ENCODE measurements around the gene CDH4. TPM values are rescaled to one million over a fixed set of nuclear protein-coding genes. Genes with fewer than 3 reads are reported as not detected.

CDH4 gene
- total RNA-seq, 1 experiment from 2014 or later: not detected

DNA sequence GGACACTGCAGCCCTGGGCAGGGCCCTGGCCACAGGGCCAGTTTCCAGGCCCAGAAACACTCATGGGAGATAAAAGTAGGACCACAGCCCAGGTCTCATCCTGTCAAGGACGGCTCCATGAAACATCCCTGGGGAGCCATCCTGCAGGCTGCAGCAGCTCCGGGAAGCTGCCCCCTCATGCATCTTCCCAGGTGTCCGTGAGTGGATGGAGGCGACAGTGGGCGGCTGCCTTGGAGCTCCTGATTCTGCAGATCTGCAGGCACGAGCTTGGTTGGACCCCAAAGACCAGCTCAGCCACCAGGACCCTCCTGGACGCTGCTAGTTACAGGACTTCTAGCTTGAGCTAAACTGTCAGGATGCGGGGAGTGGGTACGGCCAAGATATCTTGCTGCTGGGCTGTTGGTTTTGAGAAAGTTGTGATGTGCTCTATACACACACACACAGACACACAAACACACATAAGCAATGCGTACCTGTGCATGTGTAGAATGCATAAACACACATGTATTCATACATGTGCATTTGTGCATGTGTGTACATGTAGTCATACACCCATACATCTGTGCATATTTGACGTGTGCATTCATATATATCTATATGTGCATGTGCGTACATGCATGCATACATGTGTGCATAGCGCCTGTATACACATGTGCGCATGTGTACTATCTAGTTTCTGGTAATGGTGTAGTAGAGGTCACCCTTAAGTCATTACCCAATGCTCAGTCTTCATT lies 515.9 kb downstream of the CDH4 start:
- BruUV-seq (replicated peaks): no TSS peak
- no peak overlapping the region for H3K4me3 Mint-ChIP-seq (ENCODE audit: unreplicated experiment)
- no peaks in the 10 kb centered on the region for H3K36me3 Mint-ChIP-seq (ENCODE audit: insufficient read depth, unreplicated experiment)
- no peak overlapping the region for H3K27ac Mint-ChIP-seq (ENCODE audit: unreplicated experiment)
- Histone ChIP-seq H3K4me3 (ENCODE audit: low read depth, low read length) (no peak overlapping the region), H3K4me1 (no peaks in the 10 kb centered on the region), H3K27me3 (replicated peaks; ENCODE audit: control insufficient read depth, insufficient read depth, low read length) (peaks cover 2% of the 10 kb centered on the region; the same call in 1 of the 2 replicates), H3K36me3 (ENCODE audit: control insufficient read depth, insufficient read depth, low read length) (no peaks in the 10 kb centered on the region), H3K9me3 (no peaks in the 10 kb centered on the region)
- no peaks in the 10 kb centered on the region for H3K9me3 Mint-ChIP-seq (ENCODE audit: unreplicated experiment)
- H3K4me1 Mint-ChIP-seq (ENCODE audit: low read depth, unreplicated experiment): peaks cover 7% of the 10 kb centered on the region
- intact Hi-C loops (cut with micrococcal nuclease; ENCODE audit: unreplicated experiment): no loop called here
- ChIA-PET POLR2A (no interaction called here), CTCF (no interaction called here)
- peak in 1 of 2 experiments; percentile 39 for DNase-seq
- TF ChIP-seq, protein P1, sequence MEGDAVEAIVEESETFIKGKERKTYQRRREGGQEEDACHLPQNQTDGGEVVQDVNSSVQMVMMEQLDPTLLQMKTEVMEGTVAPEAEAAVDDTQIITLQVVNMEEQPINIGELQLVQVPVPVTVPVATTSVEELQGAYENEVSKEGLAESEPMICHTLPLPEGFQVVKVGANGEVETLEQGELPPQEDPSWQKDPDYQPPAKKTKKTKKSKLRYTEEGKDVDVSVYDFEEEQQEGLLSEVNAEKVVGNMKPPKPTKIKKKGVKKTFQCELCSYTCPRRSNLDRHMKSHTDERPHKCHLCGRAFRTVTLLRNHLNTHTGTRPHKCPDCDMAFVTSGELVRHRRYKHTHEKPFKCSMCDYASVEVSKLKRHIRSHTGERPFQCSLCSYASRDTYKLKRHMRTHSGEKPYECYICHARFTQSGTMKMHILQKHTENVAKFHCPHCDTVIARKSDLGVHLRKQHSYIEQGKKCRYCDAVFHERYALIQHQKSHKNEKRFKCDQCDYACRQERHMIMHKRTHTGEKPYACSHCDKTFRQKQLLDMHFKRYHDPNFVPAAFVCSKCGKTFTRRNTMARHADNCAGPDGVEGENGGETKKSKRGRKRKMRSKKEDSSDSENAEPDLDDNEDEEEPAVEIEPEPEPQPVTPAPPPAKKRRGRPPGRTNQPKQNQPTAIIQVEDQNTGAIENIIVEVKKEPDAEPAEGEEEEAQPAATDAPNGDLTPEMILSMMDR (IDR thresholded peaks at IDR 0.05; ENCODE audit: insufficient read depth in 1 of 2, low read depth in 1 of 2, low read length in 1 of 2, severe bottlenecking in 1 of 2, unreplicated experiment in 1 of 2): no peak
- H3K27me3 Mint-ChIP-seq (ENCODE audit: insufficient read depth, unreplicated experiment): peaks cover 31% of the 10 kb centered on the region

GRCh38 chr20:61768571-61769285 lies 516.7 kb downstream of the CDH4 start:
- TF ChIP-seq, protein P1 (IDR thresholded peaks at IDR 0.05; ENCODE audit: insufficient read depth in 1 of 2, low read depth in 1 of 2, low read length in 1 of 2, severe bottlenecking in 1 of 2, unreplicated experiment in 1 of 2): no peak
- no peak overlapping the region for H3K4me3 Mint-ChIP-seq (ENCODE audit: unreplicated experiment)
- BruUV-seq (replicated peaks): no TSS peak
- no peaks in the 10 kb centered on the region for H3K36me3 ChIP-seq (ENCODE audit: control insufficient read depth, insufficient read depth, low read length)
- H3K4me1 ChIP-seq: no peaks in the 10 kb centered on the region
- ChIA-PET CTCF (no interaction called here), POLR2A (no interaction called here)
- H3K27me3 ChIP-seq (replicated peaks; ENCODE audit: control insufficient read depth, insufficient read depth, low read length): peaks cover 2% of the 10 kb centered on the region; the same call in 1 of the 2 replicates
- peaks cover 26% of the 10 kb centered on the region for H3K27me3 Mint-ChIP-seq (ENCODE audit: insufficient read depth, unreplicated experiment)
- H3K36me3 Mint-ChIP-seq (ENCODE audit: insufficient read depth, unreplicated experiment): no peaks in the 10 kb centered on the region
- DNase-seq: peak in 1 of 2 experiments; percentile 37
- H3K4me1 Mint-ChIP-seq (ENCODE audit: low read depth, unreplicated experiment): peaks cover 7% of the 10 kb centered on the region
- H3K4me3 ChIP-seq (ENCODE audit: low read depth, low read length): no peak overlapping the region
- no peaks in the 10 kb centered on the region for H3K9me3 Mint-ChIP-seq (ENCODE audit: unreplicated experiment)
- H3K9me3 ChIP-seq: no peaks in the 10 kb centered on the region
- H3K27ac Mint-ChIP-seq (ENCODE audit: unreplicated experiment): no peak overlapping the region
- intact Hi-C loops (cut with micrococcal nuclease; ENCODE audit: unreplicated experiment): no loop called here

- POLR2A ChIA-PET: no interaction called here
- BruUV-seq (replicated peaks): no TSS peak
- Histone ChIP-seq H3K36me3 (ENCODE audit: control insufficient read depth, insufficient read depth, low read length) (no peaks in the 10 kb centered on the region), H3K9me3 (no peaks in the 10 kb centered on the region), H3K27me3 (replicated peaks; ENCODE audit: control insufficient read depth, insufficient read depth, low read length) (0 out of 2 replicates have a peak, but pooled peaks cover 2% of the 10 kb centered on the region), H3K4me1 (no peaks in the 10 kb centered on the region), H3K4me3 (ENCODE audit: low read depth, low read length) (no peak overlapping the region)
- H3K4me3 Mint-ChIP-seq (ENCODE audit: unreplicated experiment): no peak overlapping the region
- H3K4me1 Mint-ChIP-seq (ENCODE audit: low read depth, unreplicated experiment): peaks cover 7% of the 10 kb centered on the region
- no peak overlapping the region for H3K27ac Mint-ChIP-seq (ENCODE audit: unreplicated experiment)
- intact Hi-C loops (cut with micrococcal nuclease; ENCODE audit: unreplicated experiment): no loop called here
- H3K27me3 Mint-ChIP-seq (ENCODE audit: insufficient read depth, unreplicated experiment): peaks cover 24% of the 10 kb centered on the region
- TF ChIP-seq, protein P1 (IDR thresholded peaks at IDR 0.05; ENCODE audit: insufficient read depth in 1 of 2, low read depth in 1 of 2, low read length in 1 of 2, severe bottlenecking in 1 of 2, unreplicated experiment in 1 of 2): no peak
- DNase-seq: peak in 1 of 2 experiments; percentile 32
- no peaks in the 10 kb centered on the region for H3K9me3 Mint-ChIP-seq (ENCODE audit: unreplicated experiment)
- CTCF ChIA-PET: no interaction called here
- H3K36me3 Mint-ChIP-seq (ENCODE audit: insufficient read depth, unreplicated experiment): no peaks in the 10 kb centered on the region
Measured at GRCh38 chr20:61769286-61769832, 517.3 kb downstream of the CDH4 start.
